SH-SY5Y (cell line): Measurements from ENCODE around the gene TCL1B.

Experiments
- GATA2 ChIP-seq: IDR thresholded peaks from 2 replicates; pipeline ENCODE4 v1.6.1; 2011; ENCODE audit warnings: mild to moderate bottlenecking, low read depth, low read length
- GATA3 ChIP-seq: IDR thresholded peaks from 2 replicates; pipeline ENCODE4 v1.6.1; 2011; ENCODE audit warnings: low read depth, mild to moderate bottlenecking, low read length, moderate library complexity

DNA sequence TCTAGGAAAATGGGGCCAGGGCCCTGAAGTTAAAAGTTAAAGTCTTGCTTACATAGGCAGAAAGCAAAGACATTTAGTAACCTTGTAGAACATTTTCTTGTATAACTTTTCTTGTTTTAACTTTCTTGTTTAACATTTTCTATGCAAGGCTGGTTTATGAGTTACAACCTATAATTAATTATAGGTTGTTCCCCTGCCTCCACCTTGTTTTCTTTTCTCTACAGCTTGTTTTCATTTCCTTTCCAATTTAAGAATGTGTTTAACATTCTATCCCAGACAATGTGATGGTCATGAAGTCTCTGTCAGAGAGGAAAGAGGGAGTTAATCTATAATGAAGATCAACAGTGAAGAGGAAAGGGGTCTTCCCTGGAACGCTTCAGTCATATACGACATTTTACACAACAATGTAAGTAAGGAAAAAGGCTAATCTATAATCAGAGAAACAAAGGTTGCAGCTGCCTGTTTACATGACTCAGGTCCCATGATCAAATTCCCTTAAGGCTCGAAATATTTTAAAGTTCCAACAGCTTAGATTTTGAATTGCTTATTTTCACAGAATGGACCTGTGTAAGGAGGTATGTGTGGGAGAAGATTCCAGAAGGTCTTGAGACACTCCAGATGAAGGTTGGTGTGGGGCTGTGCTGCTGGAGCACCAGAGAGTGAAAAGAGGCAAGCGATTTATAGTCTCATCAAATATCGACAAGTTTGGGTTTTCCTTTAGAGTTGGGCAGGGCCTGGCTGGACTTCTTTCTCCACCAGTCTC lies 34.2 kb upstream of the TCL1B start:
- no peak for TF ChIP-seq GATA3
- TF ChIP-seq GATA2: no peak
